HUES6 (cell line): ENCODE measurements around the gene CCNYL1.
"Not testable (repeated sequence)": the region's sequence is repeated elsewhere in the genome, so short reads cannot be mapped to it uniquely, and the experiment has no call there.

Experiments
- H3K27ac ChIP-seq: 2 replicates; pipeline ENCODE4 v1.7.0; 2013; ENCODE audit warnings: low read depth, mild to moderate bottlenecking, low read length, inconsistent platforms
- H3K27me3 ChIP-seq: 2 replicates; pipeline ENCODE4 v1.6.1; 2013; ENCODE audit warnings: low read length; ENCODE audit not compliant: control insufficient read depth, insufficient read depth
- H3K36me3 ChIP-seq: 2 replicates; pipeline ENCODE4 v1.6.1; 2013; ENCODE audit warnings: low read length; ENCODE audit not compliant: control insufficient read depth, insufficient read depth
- H3K4me1 ChIP-seq: 2 replicates; pipeline ENCODE4 v1.6.1; 2013; ENCODE audit warnings: low read length; ENCODE audit not compliant: control insufficient read depth, insufficient read depth
- H3K4me3 ChIP-seq: 2 replicates; pipeline ENCODE4 v1.5.1; 2013; ENCODE audit warnings: low read depth, low read length
- H3K9ac ChIP-seq: one replicate; pipeline ENCODE4 v1.6.1; 2013; ENCODE audit warnings: mild to moderate bottlenecking, low read length
- H3K9me3 ChIP-seq: 2 replicates; pipeline ENCODE4 v1.6.1; 2013; ENCODE audit warnings: low read depth, low read length; ENCODE audit not compliant: control insufficient read depth, insufficient read depth

Gene CCNYL1

DNA sequence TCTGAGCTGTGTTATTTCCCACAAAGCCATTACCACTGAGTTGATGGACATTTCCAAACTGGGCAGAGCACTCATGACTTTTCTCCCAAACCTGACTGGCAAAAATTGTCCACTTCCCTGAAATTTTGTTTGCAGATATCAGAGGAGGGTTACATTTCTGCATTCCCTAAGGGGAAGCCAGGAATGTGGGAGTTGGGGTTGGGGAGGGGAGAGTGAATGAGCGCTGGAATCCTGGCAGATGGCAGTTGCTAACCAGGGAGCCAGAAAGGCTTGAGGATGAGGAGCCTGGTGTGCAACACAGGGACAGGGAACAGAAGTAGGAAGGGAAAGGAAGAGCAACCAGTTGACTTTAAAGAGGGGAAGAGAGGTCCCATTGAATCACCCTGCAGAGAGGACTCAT, 14.0 kb upstream of the CCNYL1 start:
- H3K9me3 ChIP-seq = 0 out of 2 replicates have a peak, but pooled peaks cover 2% of the 10 kb centered on the region
- H3K27me3 ChIP-seq = no peaks in the 10 kb centered on the region
- no peak overlapping the region for H3K9ac ChIP-seq
- no peaks in the 10 kb centered on the region for H3K4me1 ChIP-seq
- no peak overlapping the region for H3K27ac ChIP-seq
- no peak overlapping the region for H3K4me3 ChIP-seq
- no peaks in the 10 kb centered on the region for H3K36me3 ChIP-seq

GRCh38 chr2:207698301-207698700, 13.1 kb upstream of the CCNYL1 start:
- no peaks in the 10 kb centered on the region for H3K27me3 ChIP-seq
- no peak overlapping the region for H3K27ac ChIP-seq

GRCh38 chr2:207704078-207704477, 7.4 kb upstream of the CCNYL1 start:
- Histone ChIP-seq H3K36me3 (no peaks in the 10 kb centered on the region), H3K9me3 (no peaks in the 10 kb centered on the region), H3K4me3 (no peak overlapping the region), H3K9ac (no peak overlapping the region), H3K27ac (no peak overlapping the region), H3K27me3 (no peaks in the 10 kb centered on the region), H3K4me1 (peaks cover 7% of the 10 kb centered on the region)

More at GRCh38 chr2:207698301-207698700, 13.1 kb upstream of the CCNYL1 start:
- Histone ChIP-seq H3K4me3 (no peak overlapping the region), H3K4me1 (no peaks in the 10 kb centered on the region), H3K9ac (no peak overlapping the region), H3K36me3 (no peaks in the 10 kb centered on the region), H3K9me3 (0 out of 2 replicates have a peak, but pooled peaks cover 2% of the 10 kb centered on the region)

DNA sequence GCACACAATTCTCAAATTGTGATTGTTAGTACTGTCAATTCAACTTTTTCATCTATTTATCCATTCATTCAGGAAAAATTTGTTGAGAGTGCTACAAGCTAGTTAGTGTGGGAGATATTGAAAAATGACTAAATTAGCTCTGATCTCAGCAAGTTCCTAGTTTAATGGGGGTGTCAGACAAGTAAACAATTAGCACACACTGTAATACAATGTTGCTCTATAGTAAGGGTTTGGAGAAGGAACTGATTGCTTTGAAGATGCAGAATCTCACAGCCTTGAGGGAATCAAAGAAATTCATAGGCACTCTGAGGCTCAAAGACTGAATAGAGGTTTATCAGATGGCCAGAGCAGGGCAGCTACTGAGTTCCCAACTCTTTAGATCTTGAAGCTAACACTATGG, 6.8 kb upstream of the CCNYL1 start:
- Histone ChIP-seq H3K27ac (no peak overlapping the region), H3K9me3 (no peaks in the 10 kb centered on the region), H3K4me1 (peaks cover 7% of the 10 kb centered on the region), H3K27me3 (no peaks in the 10 kb centered on the region), H3K36me3 (no peaks in the 10 kb centered on the region), H3K9ac (no peak overlapping the region), H3K4me3 (no peak overlapping the region)

DNA sequence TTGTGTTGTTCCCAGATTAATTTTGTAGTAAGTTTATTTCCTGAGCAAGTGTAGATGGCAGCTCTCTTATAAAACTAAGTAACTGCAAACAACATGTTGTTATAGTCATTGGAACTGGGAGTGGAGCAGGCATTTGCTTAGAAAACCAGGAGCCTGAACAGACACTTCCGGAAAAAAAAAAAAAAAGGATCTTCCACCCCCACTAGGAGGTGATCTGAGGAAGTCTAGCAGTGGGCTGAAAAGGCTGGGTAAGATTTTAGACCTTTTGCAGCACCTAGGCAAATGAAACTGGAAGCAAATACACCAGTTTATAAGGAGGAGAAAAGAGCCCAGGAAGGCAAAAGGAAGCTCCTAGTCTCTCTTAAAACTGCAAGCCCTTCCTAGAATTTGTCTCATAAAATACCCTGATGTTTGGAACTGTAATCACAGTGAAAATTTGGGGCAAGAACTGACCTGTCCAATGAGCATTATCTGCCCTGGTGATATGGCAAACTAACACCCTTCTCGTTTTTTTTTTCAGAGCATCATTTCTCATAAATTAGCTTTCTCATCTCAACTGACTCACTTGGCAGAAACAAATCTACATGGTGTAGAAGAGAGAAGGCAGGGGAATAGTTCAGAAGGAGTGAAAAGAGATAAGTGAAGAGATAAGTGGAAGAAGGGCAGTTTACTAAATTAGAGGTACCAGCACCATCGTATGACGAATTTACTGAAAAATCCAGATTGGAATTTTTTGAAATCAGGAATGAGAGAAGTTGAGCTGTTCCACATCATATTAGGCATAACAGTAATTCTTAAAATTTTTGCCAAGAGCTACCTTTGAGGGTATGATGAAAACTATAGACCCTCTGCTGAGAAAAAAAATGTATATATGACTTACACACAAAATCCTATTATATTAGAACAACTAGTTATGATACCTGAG, 4.2 kb upstream of the CCNYL1 start:
- Histone ChIP-seq H3K36me3 (no peaks in the 10 kb centered on the region), H3K27me3 (no peaks in the 10 kb centered on the region), H3K9ac (no peak overlapping the region), H3K4me3 (no peak overlapping the region), H3K9me3 (no peaks in the 10 kb centered on the region), H3K4me1 (peaks cover 7% of the 10 kb centered on the region), H3K27ac (no peak overlapping the region)

- H3K9ac ChIP-seq = peak overlapping the region; percentile 91
- peak overlapping the region; percentile 98 for H3K4me3 ChIP-seq
- H3K4me1 ChIP-seq = peaks cover 7% of the 10 kb centered on the region
- H3K27ac ChIP-seq = peak overlapping the region; percentile 56; the same call in 1 of the 2 replicates
- H3K27me3 ChIP-seq = no peaks in the 10 kb centered on the region
- no peaks in the 10 kb centered on the region for H3K9me3 ChIP-seq
- 0 out of 2 replicates have a peak, but pooled peaks cover 2% of the 10 kb centered on the region for H3K36me3 ChIP-seq
Measured at GRCh38 chr2:207711750-207712530, 500 bp downstream of the CCNYL1 start.

- H3K36me3 ChIP-seq = peaks cover 2% of the 10 kb centered on the region; the same call in 1 of the 2 replicates
- H3K4me3 ChIP-seq = no peak overlapping the region
- H3K9ac ChIP-seq = no peak overlapping the region
- no peak overlapping the region for H3K27ac ChIP-seq
- no peaks in the 10 kb centered on the region for H3K9me3 ChIP-seq
- H3K4me1 ChIP-seq = peaks cover 3% of the 10 kb centered on the region; the same call in 1 of the 2 replicates
- no peaks in the 10 kb centered on the region for H3K27me3 ChIP-seq
Measured at GRCh38 chr2:207716056-207716455, 4.6 kb downstream of the CCNYL1 start.

- no peaks in the 10 kb centered on the region for H3K9me3 ChIP-seq
- no peak overlapping the region for H3K4me3 ChIP-seq
- no peaks in the 10 kb centered on the region for H3K27me3 ChIP-seq
- H3K27ac ChIP-seq = no peak overlapping the region
- peaks cover 8% of the 10 kb centered on the region; the same call in 1 of the 2 replicates for H3K4me1 ChIP-seq
- no peak overlapping the region for H3K9ac ChIP-seq
- H3K36me3 ChIP-seq = peaks cover 2% of the 10 kb centered on the region; the same call in 1 of the 2 replicates
Measured at GRCh38 chr2:207718521-207718920, 7.1 kb downstream of the CCNYL1 start.

GRCh38 chr2:207719008-207719407, 7.6 kb downstream of the CCNYL1 start:
- Histone ChIP-seq H3K4me3 (no peak overlapping the region), H3K9me3 (no peaks in the 10 kb centered on the region), H3K27ac (no peak overlapping the region), H3K27me3 (no peaks in the 10 kb centered on the region), H3K9ac (no peak overlapping the region), H3K4me1 (peaks cover 8% of the 10 kb centered on the region; the same call in 1 of the 2 replicates), H3K36me3 (peaks cover 2% of the 10 kb centered on the region; the same call in 1 of the 2 replicates)

DNA sequence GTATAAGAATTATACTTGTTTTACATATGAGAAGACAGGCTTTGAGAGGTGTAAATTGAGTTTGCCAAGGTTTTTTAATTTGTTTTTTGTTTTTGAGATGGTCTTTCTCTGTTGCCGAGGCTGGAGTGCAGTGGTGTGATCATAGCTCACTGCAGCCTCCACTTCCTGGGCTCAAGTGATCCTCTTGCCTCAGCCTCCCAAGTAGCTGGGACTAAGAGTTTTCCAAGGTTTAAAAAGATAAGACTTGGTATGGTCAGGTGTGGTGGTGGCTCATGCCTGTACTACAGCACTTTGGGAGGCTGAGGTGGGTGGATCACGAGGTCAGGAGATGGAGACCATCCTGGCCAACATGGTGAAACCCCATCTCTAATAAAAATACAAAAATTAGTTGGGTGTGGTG, 8.2 kb downstream of the CCNYL1 start:
- H3K4me1 ChIP-seq = not testable (repeated sequence)

More for the DNA sequence above, 8.2 kb downstream of the CCNYL1 start:
- H3K27me3 ChIP-seq, H3K36me3 ChIP-seq, H3K9me3 ChIP-seq, H3K27ac ChIP-seq, H3K4me3 ChIP-seq, H3K9ac ChIP-seq: not testable (repeated sequence)
